ENCODE data around the gene KIAA1671.

Gene KIAA1671

DNA sequence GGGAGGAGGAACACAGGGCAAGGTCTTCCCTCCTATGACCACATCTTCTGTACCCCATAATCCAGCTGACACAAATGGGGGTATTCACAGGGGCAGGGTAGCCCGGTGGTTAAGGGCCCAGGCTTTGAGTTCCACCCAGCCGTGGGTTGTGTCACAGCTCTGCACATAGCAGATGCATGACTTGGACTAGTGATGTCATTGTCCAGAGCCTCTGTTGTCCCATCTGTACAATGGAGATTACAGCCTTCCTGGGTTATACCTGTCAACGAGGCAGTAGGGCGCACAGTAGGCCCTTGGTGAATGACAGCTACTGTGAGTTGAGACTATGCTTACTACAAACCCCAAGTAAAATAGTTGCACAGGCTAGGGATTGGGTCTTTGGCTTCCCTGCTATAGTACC is 147.9 kb downstream of the KIAA1671 start:
- Histone ChIP-seq H3K9ac (ENCODE audit: low read length) (no peak overlapping the region), H3K4me2 (ENCODE audit: low read depth, low read length, poor library complexity, severe bottlenecking) (no peak overlapping the region), H3K9me3 (ENCODE audit: insufficient read depth, low read length) (no peaks in the 10 kb centered on the region), H3K9me2 (replicated peaks; ENCODE audit: insufficient read depth, low read length) (no peaks in the 10 kb centered on the region), H3K27me3 (ENCODE audit: low read length) (no peaks in the 10 kb centered on the region), H3K36me3 (ENCODE audit: low read length) (no peaks in the 10 kb centered on the region), H4K20me1 (ENCODE audit: low read depth, low read length) (no peaks in the 10 kb centered on the region), H3K79me2 (ENCODE audit: insufficient read depth, low read length) (no peaks in the 10 kb centered on the region), H3F3A (ENCODE audit: insufficient read depth) (no peaks in the 10 kb centered on the region), H2AFZ (ENCODE audit: low read depth, low read length, severe bottlenecking) (no peak overlapping the region), H3K4me3 (ENCODE audit: insufficient read depth, low read length, poor library complexity, severe bottlenecking) (no peak overlapping the region), H3K27ac (ENCODE audit: low read depth, low read length) (no peak overlapping the region)
- TF ChIP-seq EZH2phosphoT487 (conservative IDR thresholded peaks at IDR 0.05; ENCODE audit: low read length): no peak
- TF ChIP-seq, protein P1, sequence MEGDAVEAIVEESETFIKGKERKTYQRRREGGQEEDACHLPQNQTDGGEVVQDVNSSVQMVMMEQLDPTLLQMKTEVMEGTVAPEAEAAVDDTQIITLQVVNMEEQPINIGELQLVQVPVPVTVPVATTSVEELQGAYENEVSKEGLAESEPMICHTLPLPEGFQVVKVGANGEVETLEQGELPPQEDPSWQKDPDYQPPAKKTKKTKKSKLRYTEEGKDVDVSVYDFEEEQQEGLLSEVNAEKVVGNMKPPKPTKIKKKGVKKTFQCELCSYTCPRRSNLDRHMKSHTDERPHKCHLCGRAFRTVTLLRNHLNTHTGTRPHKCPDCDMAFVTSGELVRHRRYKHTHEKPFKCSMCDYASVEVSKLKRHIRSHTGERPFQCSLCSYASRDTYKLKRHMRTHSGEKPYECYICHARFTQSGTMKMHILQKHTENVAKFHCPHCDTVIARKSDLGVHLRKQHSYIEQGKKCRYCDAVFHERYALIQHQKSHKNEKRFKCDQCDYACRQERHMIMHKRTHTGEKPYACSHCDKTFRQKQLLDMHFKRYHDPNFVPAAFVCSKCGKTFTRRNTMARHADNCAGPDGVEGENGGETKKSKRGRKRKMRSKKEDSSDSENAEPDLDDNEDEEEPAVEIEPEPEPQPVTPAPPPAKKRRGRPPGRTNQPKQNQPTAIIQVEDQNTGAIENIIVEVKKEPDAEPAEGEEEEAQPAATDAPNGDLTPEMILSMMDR (IDR thresholded peaks at IDR 0.05; ENCODE audit: insufficient read depth, low read length, poor library complexity, severe bottlenecking): no peak

- no peak overlapping the region for H3K4me2 ChIP-seq (ENCODE audit: low read depth, low read length, poor library complexity, severe bottlenecking)
- no peaks in the 10 kb centered on the region for H3K79me2 ChIP-seq (ENCODE audit: insufficient read depth, low read length)
- no peak overlapping the region for H3K27ac ChIP-seq (ENCODE audit: low read depth, low read length)
Measured at GRCh38 chr22:25100948-25101347, 148.4 kb downstream of the KIAA1671 start.

GRCh38 chr22:25101501-25101900 is 149.0 kb downstream of the KIAA1671 start:
- H3K4me3 ChIP-seq (ENCODE audit: insufficient read depth, low read length, poor library complexity, severe bottlenecking): no peak overlapping the region
- no peaks in the 10 kb centered on the region for H4K20me1 ChIP-seq (ENCODE audit: low read depth, low read length)
- no peaks in the 10 kb centered on the region for H3F3A ChIP-seq (ENCODE audit: insufficient read depth)
- no peaks in the 10 kb centered on the region for H3K79me2 ChIP-seq (ENCODE audit: insufficient read depth, low read length)
- no peak overlapping the region for H2AFZ ChIP-seq (ENCODE audit: low read depth, low read length, severe bottlenecking)
- H3K9ac ChIP-seq (ENCODE audit: low read length): no peak overlapping the region
- no peak for TF ChIP-seq EZH2phosphoT487 (conservative IDR thresholded peaks at IDR 0.05; ENCODE audit: low read length)
- TF ChIP-seq, protein P1 (IDR thresholded peaks at IDR 0.05; ENCODE audit: insufficient read depth, low read length, poor library complexity, severe bottlenecking): no peak
- H3K27me3 ChIP-seq (ENCODE audit: low read length): no peaks in the 10 kb centered on the region
- no peaks in the 10 kb centered on the region for H3K9me3 ChIP-seq (ENCODE audit: insufficient read depth, low read length)
- no peak overlapping the region for H3K4me2 ChIP-seq (ENCODE audit: low read depth, low read length, poor library complexity, severe bottlenecking)
- H3K9me2 ChIP-seq (replicated peaks; ENCODE audit: insufficient read depth, low read length): no peaks in the 10 kb centered on the region
- no peaks in the 10 kb centered on the region for H3K36me3 ChIP-seq (ENCODE audit: low read length)
- H3K27ac ChIP-seq (ENCODE audit: low read depth, low read length): no peak overlapping the region

More at GRCh38 chr22:25100948-25101347, 148.4 kb downstream of the KIAA1671 start:
- no peak overlapping the region for H2AFZ ChIP-seq (ENCODE audit: low read depth, low read length, severe bottlenecking)
- H3K9me2 ChIP-seq (replicated peaks; ENCODE audit: insufficient read depth, low read length): no peaks in the 10 kb centered on the region
- TF ChIP-seq, protein P1 (IDR thresholded peaks at IDR 0.05; ENCODE audit: insufficient read depth, low read length, poor library complexity, severe bottlenecking): no peak
- no peak for TF ChIP-seq EZH2phosphoT487 (conservative IDR thresholded peaks at IDR 0.05; ENCODE audit: low read length)
- H3F3A ChIP-seq (ENCODE audit: insufficient read depth): no peaks in the 10 kb centered on the region
- H3K9ac ChIP-seq (ENCODE audit: low read length): no peak overlapping the region
- H3K9me3 ChIP-seq (ENCODE audit: insufficient read depth, low read length): no peaks in the 10 kb centered on the region
- no peaks in the 10 kb centered on the region for H3K36me3 ChIP-seq (ENCODE audit: low read length)
- H3K4me3 ChIP-seq (ENCODE audit: insufficient read depth, low read length, poor library complexity, severe bottlenecking): no peak overlapping the region
- H3K27me3 ChIP-seq (ENCODE audit: low read length): no peaks in the 10 kb centered on the region
- H4K20me1 ChIP-seq (ENCODE audit: low read depth, low read length): no peaks in the 10 kb centered on the region

Measured in SU-DHL-6 (cell line).